ENCODE measurements around the gene ARHGEF26. TPM values are rescaled to one million over a fixed set of nuclear protein-coding genes. Genes with fewer than 3 reads are reported as not detected.
"Not testable (repeated sequence)": the region's sequence is repeated elsewhere in the genome, so short reads cannot be mapped to it uniquely, and the experiment has no call there.

ARHGEF26 gene, protein sequence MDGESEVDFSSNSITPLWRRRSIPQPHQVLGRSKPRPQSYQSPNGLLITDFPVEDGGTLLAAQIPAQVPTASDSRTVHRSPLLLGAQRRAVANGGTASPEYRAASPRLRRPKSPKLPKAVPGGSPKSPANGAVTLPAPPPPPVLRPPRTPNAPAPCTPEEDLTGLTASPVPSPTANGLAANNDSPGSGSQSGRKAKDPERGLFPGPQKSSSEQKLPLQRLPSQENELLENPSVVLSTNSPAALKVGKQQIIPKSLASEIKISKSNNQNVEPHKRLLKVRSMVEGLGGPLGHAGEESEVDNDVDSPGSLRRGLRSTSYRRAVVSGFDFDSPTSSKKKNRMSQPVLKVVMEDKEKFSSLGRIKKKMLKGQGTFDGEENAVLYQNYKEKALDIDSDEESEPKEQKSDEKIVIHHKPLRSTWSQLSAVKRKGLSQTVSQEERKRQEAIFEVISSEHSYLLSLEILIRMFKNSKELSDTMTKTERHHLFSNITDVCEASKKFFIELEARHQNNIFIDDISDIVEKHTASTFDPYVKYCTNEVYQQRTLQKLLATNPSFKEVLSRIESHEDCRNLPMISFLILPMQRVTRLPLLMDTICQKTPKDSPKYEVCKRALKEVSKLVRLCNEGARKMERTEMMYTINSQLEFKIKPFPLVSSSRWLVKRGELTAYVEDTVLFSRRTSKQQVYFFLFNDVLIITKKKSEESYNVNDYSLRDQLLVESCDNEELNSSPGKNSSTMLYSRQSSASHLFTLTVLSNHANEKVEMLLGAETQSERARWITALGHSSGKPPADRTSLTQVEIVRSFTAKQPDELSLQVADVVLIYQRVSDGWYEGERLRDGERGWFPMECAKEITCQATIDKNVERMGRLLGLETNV
- total RNA-seq = under 0.01 and 0.80 TPM in 2 replicates

DNA sequence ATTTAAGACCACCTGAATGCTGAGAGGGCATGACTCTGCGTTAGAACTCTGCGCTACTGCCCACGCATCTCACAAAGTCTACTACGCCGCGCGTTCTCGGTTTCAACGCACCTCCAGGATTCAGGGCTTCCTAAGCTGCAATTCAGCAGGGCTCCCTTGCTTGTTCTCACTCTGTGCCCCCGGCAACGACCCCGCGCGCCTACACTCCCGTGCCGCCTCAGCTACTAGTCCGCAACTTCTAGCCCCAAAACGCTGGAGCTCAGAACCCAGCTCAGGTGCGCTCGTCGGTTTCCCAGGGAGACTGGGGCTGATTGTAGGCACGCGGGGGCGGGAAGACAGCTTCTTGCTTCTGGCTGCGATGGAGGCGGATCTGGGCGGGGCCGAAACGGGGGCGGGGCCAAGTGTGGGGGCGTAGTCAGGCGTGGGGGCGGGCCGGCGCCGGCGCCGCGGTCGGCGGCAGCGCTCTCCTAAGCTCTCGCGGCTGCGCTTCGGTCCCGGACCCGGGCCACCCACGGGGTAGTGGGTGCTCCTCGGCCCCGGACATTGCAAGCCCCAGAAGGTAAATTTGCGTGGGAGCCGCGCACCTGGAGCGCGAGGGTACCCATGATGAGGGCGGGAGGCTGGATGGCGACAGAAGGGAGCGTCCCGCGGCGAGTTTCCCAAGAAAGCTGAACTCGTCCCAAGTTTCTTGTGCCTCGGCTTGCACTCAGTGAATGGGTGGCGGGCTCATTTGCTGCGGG is at the start of gene ARHGEF26:
ARHGEF26 (plus strand) TSS at position 430 of the 740 bp plus-strand sequence. CDS start 603 bp downstream, outside the sequence.
- peak; percentile 49 for DNase-seq (ENCODE audit: low read depth)

DNA sequence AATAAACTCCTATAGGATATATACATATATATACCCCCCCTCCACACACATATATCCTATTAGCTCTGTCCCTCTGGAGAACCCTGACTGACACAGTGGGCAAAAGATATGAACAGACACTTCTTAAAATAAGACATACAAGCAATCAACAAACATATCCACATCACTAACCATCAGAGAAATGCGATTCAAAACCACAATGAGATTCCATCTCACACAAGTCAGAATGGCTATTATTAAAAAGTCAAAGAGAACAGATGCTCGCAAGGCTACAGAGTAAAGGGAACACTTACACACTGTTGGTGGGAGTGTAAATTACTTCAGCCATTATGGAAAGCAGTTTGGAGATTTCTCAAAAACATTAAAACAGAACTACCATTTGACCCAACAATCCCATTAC is 46.2 kb upstream of the ARHGEF26 start:
- DNase-seq (ENCODE audit: low read depth) = no peak

DNA sequence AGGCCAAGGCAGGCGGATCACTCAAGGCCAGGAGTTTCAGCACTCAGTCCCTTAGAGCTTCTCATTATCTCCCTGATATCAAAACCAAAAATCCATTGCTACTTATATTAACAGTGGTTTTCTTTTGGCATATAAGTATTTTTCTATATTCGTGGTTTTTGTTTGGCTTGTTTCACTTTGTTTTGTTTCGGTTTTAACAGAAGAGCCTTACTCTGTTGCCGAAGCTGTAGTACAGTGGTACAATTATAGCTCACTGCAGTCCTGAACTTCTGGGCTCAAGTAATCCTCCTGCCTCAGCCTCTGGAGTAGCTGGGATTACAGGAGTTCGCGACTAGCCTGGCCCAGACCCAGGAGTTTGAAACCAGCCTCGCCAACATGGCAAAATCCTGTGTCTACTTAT is 42.5 kb upstream of the ARHGEF26 start:
- no peak for DNase-seq (ENCODE audit: low read depth)

DNA sequence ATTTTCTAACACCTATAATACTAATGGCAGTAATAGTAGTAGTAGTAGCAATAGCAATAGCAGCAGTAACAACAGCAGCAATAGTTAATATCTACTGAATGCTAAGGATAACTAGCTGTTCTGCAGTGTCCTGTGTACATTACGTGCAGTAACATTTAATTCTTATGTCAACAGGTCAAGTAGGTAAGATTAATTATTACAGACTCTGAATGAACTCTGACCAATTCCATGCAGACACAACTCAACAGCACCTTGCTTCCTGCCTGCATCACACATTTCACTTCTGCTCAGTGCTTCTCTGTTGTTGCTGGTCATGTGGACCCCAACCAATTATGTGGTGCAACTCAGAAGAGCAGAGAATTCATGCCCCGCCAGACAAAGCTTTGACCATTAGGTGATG is 39.9 kb upstream of the ARHGEF26 start:
- peak; percentile 11 for DNase-seq (ENCODE audit: low read depth)

DNA sequence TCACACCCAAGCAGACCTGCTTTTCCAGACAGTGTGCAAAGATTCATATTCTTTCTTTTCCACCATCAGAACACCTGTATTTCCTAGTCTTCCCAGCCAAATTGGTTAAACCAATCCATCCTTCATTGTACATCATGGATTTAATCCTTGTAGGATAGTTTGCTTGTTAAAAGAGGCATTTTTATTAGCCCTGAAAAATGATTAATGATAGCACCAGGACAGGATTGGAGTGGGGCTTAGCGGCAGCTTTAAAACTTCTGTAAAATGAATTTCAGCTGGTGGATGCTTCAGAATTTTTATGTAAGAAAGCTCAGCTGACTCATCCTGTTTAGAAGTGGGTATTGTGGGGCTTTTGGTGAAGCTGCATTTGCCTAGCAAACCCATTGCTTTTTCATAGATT is 36.1 kb upstream of the ARHGEF26 start:
- DNase-seq (ENCODE audit: low read depth) = no peak

DNA sequence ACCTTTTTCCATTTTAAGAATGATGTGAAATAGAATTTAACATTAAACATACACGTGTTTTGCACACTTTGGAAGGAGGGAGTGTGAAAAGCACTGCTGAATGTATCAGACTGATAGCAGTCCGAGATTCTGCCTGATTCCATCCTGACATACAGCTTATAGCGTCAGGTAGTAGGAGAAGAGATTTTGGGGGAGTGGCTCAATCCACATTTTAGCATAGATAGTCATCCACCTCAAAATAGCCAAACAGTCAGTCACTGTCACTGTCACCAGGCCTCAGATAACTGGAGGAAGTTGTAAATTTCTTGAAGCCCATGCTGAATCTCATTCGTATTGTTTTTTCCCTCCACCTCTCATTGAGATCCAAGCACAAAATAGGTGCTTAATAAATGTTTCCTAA is 35.4 kb upstream of the ARHGEF26 start:
- DNase-seq (ENCODE audit: low read depth) = no peak

DNA sequence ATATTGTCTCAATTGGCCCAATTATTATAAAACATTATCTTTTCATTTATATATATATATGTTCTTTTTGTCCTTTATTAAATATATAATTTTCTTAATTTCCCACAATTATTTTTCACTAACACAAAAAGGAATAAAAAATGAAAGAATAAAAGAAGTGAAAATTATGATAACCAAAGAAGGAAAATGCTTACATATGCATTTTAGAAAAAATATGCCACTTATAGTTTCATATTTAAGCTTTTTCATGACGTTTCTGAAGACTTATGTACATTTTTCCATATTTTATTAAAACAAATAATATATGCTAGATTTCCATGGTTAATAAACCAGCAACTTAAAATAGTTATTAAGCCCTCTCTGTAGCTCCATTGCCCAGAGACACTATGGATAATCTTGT is 34.9 kb upstream of the ARHGEF26 start:
- DNase-seq (ENCODE audit: low read depth) = no peak

DNA sequence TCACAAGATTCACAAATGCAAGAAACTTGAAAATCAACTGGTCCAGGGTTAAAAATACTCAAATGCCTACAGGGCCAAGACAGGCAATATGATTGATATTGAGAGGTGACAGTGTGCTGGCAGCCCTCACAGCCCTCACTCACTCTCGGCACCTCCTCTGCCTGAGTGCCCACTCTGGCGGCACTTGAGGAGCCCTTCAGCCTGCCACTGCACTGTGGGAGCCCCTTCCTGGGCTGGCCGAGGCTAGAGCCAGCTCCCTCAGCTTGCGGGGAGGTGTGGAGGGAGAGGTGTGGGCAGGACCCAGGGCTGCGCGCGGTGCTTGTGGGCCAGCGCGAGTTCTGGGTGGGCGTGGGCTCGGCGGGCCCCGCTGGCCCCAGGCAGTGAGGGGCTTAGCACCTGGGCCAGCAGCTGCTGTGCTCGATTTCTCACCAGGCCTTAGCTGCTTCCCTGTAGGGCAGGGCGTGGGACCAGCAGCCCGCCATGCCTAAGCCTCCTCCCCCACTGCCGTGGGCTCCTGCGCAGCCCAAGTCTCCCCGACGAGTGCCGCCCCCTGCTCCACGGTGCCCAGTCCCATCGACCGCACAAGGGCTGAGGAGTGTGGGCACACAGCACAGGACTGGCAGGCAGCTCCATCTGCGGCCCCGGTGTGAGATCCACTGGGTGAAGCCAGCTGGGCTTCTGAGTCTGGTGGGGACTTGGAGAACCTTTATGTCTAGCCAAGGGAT is 33.3 kb upstream of the ARHGEF26 start:
- not testable (repeated sequence) for DNase-seq (ENCODE audit: low read depth)

DNA sequence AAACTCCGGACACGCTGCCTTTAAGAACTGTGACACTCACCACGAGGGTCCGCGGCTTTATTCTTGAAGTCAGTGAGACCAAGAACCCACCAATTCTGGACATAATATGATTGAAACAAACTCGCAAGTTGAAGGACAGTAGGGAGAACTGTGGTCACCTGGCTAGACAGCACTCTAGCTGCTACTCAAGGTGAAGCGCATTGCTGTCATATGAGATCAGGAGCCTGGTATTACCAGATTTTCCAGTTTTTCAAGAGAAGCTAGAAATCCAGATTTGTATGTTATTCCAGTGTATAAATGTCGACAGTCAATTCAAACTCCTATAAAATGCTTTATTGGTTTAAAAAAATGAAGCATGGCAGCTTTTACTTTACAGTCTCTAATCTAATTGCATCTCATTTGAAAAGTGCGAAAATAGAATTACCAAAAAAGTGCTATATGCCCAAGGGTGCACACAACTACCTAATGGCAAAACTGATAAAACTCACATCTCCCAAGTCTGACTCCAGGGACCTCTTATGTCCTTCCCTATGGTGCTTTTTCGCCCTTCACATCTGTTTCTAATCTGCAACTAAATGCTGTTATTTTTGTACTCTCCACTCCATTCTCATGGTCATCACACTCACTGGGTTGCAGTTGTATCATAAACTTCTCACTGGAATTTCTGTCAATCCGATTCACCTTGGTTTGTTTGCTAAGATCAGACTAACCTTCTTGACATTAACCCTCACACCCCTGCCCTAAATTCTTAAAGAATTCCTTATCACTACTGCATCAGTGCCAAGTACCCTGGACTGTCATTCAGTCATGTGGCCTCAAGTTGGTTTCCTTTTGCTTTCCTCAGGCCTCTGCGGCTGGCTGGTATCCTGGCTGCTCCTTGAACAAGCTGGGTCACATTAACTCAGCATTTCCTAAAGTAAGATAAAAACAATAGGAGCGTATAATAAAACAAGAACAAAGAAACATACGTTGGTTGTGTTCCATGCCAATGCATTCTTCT is 31.5 kb upstream of the ARHGEF26 start:
- DNase-seq (ENCODE audit: low read depth) = peak; percentile 9

DNA sequence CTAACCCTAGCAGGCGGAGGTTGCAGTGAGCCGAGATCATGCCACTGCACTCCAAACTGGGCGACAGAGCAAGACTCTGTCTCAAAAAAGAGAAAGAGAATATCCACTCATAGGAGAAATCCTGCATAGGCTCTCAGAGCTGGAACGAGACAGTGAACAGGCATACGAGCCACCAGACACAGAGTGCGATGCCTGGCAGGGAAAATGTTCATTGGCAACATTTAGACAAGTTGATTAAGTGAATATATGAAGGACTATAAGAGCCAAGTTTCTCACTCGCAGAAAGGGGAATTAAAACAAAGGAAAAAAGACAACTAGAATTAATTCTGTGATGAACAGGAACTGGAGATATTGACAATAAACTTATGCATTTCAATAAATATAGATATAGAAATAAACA is 27.1 kb upstream of the ARHGEF26 start:
- no peak for DNase-seq (ENCODE audit: low read depth)

DNA sequence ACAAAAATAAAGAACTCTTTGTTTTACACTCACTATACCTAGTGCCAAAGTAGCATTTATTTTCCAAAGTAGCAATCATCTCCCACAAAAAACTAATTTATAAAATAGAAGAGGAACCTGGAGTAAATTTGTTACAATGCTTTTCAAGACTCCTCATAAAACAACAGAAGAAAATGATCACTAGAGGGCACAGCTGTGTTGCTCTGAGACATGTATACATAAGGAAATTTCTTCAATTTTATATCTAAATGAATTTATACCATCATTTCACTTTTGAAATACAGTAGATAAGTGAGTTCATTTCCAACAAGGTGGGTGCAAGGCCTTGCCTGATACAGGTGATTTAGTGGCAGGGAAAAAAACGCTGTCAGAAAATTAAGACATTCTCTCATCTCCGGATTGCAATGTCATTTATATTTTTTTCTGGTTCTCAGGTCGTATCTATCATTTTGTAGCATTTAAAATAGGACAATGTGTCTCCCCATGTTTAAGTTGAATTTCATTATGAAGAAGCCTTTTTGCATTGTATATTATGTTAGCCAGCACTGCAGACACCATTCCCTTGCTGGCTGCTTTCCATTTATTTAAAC is 25.3 kb upstream of the ARHGEF26 start:
- DNase-seq (ENCODE audit: low read depth) = peak; percentile 54

DNA sequence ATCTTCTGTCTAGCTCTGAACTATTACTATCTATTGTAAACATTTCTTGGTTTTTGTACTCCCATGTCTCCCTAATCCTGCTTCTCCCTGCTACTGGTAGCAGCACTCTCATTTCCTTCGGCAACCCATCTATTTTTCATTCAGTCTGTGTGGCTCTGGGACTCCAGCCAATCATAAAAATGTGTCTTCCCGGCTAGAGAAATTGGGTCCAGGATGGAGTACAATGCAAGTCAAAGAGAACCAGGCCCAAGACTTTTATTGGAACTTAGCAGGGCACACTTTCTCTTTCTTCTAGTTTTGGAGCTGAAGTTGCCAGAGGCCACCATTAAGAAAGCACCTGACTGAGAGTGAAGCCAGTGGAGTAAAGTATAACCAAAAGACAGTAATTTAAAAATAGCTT is 22.8 kb upstream of the ARHGEF26 start:
- DNase-seq (ENCODE audit: low read depth) = no peak

DNA sequence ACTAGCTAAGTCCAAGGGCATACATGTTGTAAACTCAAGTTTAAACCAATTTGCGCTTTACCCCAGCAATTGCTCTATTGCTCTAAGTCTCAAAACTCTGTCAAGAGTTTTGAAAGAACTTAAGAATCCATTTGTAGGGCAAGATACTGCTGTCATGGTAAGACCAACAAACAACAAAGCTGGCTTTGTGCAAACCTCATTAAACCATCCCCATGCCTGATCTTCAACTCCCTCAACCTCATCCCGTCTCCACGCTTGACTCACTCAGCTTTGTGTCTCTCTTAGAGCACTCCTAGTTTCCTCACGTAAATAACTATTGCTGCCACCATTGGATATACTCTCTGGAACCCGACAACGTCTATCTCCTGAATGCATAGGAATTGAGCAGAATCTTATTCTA is 20.6 kb upstream of the ARHGEF26 start:
- DNase-seq (ENCODE audit: low read depth) = no peak

DNA sequence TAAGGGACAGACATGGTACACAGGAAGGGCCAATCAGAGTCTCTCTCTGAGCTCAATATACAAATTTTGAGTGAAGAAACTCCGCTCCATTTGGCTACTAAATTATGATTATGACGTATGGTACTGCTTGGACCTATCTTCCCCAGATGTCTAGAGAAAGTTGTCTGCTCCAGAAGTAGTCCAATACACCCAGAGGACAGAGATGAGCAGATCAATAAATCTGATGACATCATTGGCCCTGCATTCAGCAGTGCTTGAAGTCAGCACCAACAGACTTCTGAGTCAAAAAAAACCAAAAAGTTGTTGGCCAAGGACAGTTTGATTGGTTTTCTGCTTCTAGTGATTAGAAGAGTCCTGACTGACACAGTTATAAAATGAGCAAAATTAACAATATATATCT is 19.9 kb upstream of the ARHGEF26 start:
- DNase-seq (ENCODE audit: low read depth) = no peak

DNA sequence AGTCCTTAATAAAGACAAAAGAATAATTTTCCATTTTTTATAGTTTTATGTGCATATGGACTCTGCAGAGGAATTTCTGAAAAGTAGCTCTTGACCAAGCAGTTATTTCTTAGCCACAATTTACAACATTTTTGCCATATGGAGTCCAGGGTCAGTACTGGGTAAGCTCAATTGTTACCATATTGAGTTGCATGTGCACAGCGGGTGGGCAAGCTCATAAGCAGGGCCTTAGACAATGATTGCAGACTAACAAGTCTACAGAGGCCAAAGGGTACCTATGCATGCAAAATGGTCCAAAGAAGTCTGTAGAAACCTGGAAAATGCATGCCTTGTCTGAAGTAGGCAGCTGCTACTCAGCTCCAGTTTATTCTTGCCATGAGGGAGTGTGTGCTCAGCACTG is 19.0 kb upstream of the ARHGEF26 start:
- no peak for DNase-seq (ENCODE audit: low read depth)

DNA sequence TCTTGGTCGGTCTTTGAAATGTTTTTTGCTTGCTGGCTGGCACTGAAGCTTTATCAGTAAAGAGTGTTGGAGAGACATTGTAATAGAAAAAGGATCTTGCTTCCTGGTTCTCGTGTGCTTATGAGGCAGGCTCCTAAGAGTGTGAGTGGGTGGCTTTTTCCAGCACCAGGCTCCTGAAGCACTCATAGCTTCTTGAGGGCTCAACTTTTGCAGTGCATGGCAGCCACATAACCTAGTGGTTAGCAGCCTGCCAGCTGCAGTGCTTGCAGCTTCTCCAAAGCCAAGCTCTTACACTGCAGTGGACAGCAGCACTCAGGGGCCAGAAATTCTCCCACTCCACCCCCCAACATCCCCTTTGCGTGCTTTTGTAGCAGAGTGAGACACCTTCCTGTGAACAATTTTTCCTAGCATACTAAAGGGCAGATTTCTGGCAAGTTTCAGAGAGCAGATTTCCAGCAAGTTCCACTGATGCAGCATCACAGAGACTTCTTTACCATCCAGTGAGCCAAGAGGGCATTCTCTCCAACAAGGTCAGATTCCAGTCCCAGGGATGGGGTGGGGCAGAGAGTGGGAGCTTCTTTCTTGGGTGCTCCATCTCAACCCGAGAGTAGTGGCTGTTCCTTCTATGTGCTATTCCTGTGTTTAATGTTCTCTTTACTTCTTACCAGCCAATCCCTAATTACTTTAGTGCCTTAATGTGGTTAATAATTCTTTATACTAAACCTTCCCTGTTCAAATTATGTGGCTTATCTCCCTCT is 15.8 kb upstream of the ARHGEF26 start:
- peak; percentile 23 for DNase-seq (ENCODE audit: low read depth)

DNA sequence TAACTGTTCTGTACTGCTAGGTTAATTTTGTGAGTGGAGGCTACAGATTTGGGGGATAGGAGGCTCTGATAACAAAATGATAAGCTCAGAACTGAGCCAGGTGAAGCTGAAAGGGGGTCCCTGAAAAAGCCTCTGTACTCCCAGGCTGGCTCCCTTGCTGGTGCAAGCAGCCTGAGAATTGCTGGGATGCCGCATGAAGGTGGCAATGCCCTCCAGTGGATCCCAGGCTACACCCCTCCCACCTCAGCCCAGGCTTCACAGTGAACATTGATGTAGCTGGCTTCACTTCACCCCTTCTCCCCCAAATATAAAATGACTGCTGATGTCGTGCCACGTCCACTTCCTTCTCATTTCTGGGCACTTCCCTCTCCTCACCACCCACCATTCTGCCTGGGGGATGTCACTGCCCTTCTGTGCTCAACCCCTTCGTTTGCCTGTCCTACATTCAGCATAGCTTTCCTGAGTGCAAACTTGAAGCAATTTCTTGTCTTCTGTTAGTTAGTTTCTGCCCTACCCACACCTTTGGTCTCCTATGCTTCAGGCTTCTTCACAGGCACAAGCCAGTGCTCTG is 9.7 kb upstream of the ARHGEF26 start:
- DNase-seq (ENCODE audit: low read depth) = no peak

DNA sequence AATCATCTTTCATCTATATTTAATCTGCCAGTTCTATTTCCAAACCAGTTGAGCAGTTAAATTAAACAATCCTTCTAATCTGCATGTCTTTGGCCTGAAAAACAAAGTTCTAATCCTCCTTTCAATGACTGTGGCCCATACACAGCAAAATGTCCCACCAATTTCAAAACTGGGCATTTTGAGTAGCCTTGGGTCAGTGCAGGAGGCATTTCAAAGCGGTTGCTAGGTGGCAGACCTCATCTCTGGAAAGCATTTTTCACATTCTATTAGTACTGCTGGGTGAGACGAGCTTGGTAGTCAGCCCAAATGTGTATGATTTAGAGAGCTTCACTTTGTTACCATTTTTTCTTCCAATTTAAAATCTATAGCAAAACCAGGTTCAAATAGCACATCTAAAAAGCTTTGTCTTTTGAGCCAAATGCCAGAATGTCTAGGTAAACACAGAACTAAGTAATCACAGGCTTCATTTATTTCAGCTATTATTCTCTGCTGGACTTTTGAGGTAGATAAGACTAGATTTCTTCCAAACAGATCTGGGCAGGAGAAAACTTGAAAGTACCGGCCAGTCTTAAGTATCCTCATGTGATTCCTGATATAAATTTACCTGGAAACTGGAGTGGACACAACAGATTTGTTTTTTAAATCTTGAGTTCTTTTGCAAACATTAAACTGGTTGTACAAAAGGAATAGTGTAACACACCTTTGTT is 8.9 kb upstream of the ARHGEF26 start:
- DNase-seq (ENCODE audit: low read depth) = no peak

All from renal cortical epithelial cell (primary cell).